NT2/D1 (cell line): Measurements from ENCODE around the gene UBE2G1.

ENCODE experiments used
- SUZ12 ChIP-seq: IDR thresholded peaks from 2 replicates; pipeline ENCODE4 v1.6.1; 2011; ENCODE audit not compliant: insufficient read length, insufficient read depth; ENCODE audit errors: extremely low read depth
- YY1 ChIP-seq: IDR thresholded peaks from 2 replicates; pipeline ENCODE4 v1.6.1; 2011; ENCODE audit not compliant: insufficient read length, insufficient read depth
- ZNF274 ChIP-seq: IDR thresholded peaks from 2 replicates; pipeline ENCODE4 v1.6.1; 2011; ENCODE audit warnings: mild to moderate bottlenecking, low read depth, low read length

- TF ChIP-seq ZNF274 (no peak), YY1 (no peak), SUZ12 (no peak)
Measured at GRCh38 chr17:4365628-4366326, 698 bp downstream of the UBE2G1 start.
